ENCODE data around the gene ANK2. TPM values are rescaled to one million over a fixed set of nuclear protein-coding genes. Genes with fewer than 3 reads are reported as not detected.

ANK2 gene
- total RNA-seq, 1 experiment from 2014 or later: 5.6 TPM

DNA sequence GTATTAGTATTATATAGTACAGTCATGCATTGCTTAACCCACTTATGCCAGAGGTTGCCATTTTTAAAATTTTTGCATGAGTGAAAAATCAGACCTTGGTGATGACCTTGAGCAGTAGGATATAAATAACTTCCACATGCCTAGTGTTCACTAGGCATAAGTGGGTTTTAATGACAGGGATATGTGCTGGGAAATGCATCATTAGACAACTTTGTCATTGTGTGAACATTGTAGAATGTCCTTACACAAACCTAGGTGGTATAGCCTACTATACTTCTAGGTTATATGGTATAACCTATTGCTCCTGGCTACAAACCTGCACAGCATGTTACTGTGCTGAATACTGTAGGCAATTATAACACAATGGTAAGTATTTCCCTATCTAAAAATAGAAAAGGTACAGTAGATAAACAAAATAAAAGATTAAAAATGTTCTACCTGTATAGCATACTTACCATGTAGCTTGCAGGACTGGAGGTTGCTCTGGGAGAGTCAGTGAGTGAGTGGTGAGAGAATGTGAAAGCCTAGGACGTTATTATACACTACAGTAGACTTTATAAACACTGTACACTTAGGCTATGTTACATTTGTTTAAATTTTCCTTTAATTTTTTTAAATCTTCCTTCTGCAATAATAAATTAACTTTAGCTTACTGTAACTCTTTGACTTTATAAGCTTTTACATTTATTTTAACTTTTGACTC lies 326.7 kb downstream of the ANK2 start:
- ChIA-PET RAD21 (ENCODE audit: low non-redundant PET in 1 of 2, low total read pairs in 2 of 2, uncharacterized antibody in 2 of 2, unreplicated experiment in 2 of 2) (no interaction called here), POLR2A (no interaction called here), CTCF (no interaction called here)
- no peaks in the 10 kb centered on the region for H4K20me1 ChIP-seq (ENCODE audit: insufficient read depth)
- ATAC-seq (no peak), DNase-seq (ENCODE audit: low read depth, low spot score) (no peak)
- H3K27me3 ChIP-seq (ENCODE audit: insufficient read depth, low read length): no peaks in the 10 kb centered on the region
- intact Hi-C loops (cut with micrococcal nuclease): no loop called here
- H3K79me2 ChIP-seq (ENCODE audit: insufficient read depth, low read length): no peaks in the 10 kb centered on the region
- no TSS peak for BruUV-seq (replicated peaks)
- no peaks in the 10 kb centered on the region for H3K9me2 ChIP-seq (ENCODE audit: insufficient read depth)
- no peak overlapping the region for H3K9ac ChIP-seq (ENCODE audit: low read length)
- no peaks in the 10 kb centered on the region for H3K4me1 ChIP-seq (ENCODE audit: control insufficient read depth in 1 of 2, insufficient read depth in 2 of 2, low read length in 2 of 2)
- TF ChIP-seq EGR1 (IDR thresholded peaks at IDR 0.05; ENCODE audit: low read depth) (no peak), CEBPB (IDR thresholded peaks at IDR 0.05; ENCODE audit: low read depth) (no peak), FOSL1 (IDR thresholded peaks at IDR 0.05; ENCODE audit: low read depth) (no peak), TCF7L2 (IDR thresholded peaks at IDR 0.05; ENCODE audit: borderline replicate concordance, extremely low read depth, insufficient read depth, insufficient read length) (no peak), POLR2AphosphoS5 (IDR thresholded peaks at IDR 0.05; ENCODE audit: low read depth, low read length) (no peak), SIN3A (IDR thresholded peaks at IDR 0.05; ENCODE audit: low read depth) (no peak), CBX3 (IDR thresholded peaks at IDR 0.05; ENCODE audit: low read depth) (no peak), SRF (IDR thresholded peaks at IDR 0.05; ENCODE audit: low read depth) (no peak)
- TF ChIP-seq, protein P1, sequence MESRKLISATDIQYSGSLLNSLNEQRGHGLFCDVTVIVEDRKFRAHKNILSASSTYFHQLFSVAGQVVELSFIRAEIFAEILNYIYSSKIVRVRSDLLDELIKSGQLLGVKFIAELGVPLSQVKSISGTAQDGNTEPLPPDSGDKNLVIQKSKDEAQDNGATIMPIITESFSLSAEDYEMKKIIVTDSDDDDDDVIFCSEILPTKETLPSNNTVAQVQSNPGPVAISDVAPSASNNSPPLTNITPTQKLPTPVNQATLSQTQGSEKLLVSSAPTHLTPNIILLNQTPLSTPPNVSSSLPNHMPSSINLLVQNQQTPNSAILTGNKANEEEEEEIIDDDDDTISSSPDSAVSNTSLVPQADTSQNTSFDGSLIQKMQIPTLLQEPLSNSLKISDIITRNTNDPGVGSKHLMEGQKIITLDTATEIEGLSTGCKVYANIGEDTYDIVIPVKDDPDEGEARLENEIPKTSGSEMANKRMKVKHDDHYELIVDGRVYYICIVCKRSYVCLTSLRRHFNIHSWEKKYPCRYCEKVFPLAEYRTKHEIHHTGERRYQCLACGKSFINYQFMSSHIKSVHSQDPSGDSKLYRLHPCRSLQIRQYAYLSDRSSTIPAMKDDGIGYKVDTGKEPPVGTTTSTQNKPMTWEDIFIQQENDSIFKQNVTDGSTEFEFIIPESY (IDR thresholded peaks at IDR 0.05; ENCODE audit: extremely low read depth, insufficient replicate concordance, low read length): no peak
- H3K9me3 ChIP-seq (ENCODE audit: control insufficient read depth in 1 of 2, insufficient read depth in 1 of 2, low read depth in 1 of 2, low read length in 2 of 2): no peaks in the 10 kb centered on the region
- no peak overlapping the region for H3K27ac ChIP-seq (ENCODE audit: low read depth, low read length)
- H3K4me3 ChIP-seq (replicated peaks in 1 of 2; ENCODE audit: low read depth in 1 of 2, low read length in 2 of 2): no peak overlapping the region
- H2AFZ ChIP-seq (ENCODE audit: low read depth, low read length, poor library complexity, severe bottlenecking): no peak overlapping the region
- H3K36me3 ChIP-seq (ENCODE audit: control insufficient read depth in 1 of 2, insufficient read depth in 2 of 2, low read length in 2 of 2): no peaks in the 10 kb centered on the region
- no peak overlapping the region for H3K4me2 ChIP-seq (ENCODE audit: low read length)
